T47D (cell line): ENCODE data around the gene FARS2.

Experiments
- DNase-seq, 2 experiments: peaks; one replicate each; pipeline versions ENCODE4 v3.0.0 to v3.0.0-alpha.2; 2011 to 2012; ENCODE audit warnings: low read depth in 1 of 2, low spot score in 1 of 2
- JUND ChIP-seq: IDR thresholded peaks from 2 replicates; pipeline ENCODE4 v1.6.1; 2012; ENCODE audit warnings: low read depth
- in situ Hi-C: cut with HindIII; loops from 2 replicates; pipeline ENCODE4 v1.10.0; 2016; ENCODE audit warnings: low sequenced_read_pairs, low pct_unique_long_range_greater_than_20kb

The FARS2 gene

GRCh38 chr6:5416250-5416649 lies 154.9 kb downstream of the FARS2 start:
- in situ Hi-C loops = no loop called here
- DNase-seq = no peak
- no peak for TF ChIP-seq JUND

GRCh38 chr6:5422321-5422915 lies 161.1 kb downstream of the FARS2 start:
- TF ChIP-seq JUND = no peak
- in situ Hi-C loops = no loop called here
- DNase-seq = peak; percentile 2 to 64

- no peak for TF ChIP-seq JUND
- DNase-seq = no peak
- in situ Hi-C loops = no loop called here
These were observed 161.9 kb downstream of the FARS2 start for GRCh38 chr6:5423251-5423650.

- in situ Hi-C loops = no loop called here
- no peak for DNase-seq
- TF ChIP-seq JUND = no peak
These were observed 163.4 kb downstream of the FARS2 start for GRCh38 chr6:5424726-5425125.

- no peak for TF ChIP-seq JUND
- no peak for DNase-seq
- in situ Hi-C loops = no loop called here
These were observed 164.0 kb downstream of the FARS2 start for GRCh38 chr6:5425267-5425666.

GRCh38 chr6:5425797-5426196 lies 164.5 kb downstream of the FARS2 start:
- in situ Hi-C loops = no loop called here

GRCh38 chr6:5427586-5427985 lies 166.3 kb downstream of the FARS2 start:
- no peak for TF ChIP-seq JUND
- no peak for DNase-seq
- in situ Hi-C loops = no loop called here

More at GRCh38 chr6:5425797-5426196, 164.5 kb downstream of the FARS2 start:
- no peak for DNase-seq
- no peak for TF ChIP-seq JUND

GRCh38 chr6:5433324-5433723 lies 172.0 kb downstream of the FARS2 start:
- in situ Hi-C loops = no loop called here
- no peak for TF ChIP-seq JUND
- no peak for DNase-seq

GRCh38 chr6:5435449-5435848 lies 174.1 kb downstream of the FARS2 start:
- no peak for TF ChIP-seq JUND
- no peak for DNase-seq
- in situ Hi-C loops = no loop called here

- in situ Hi-C loops = no loop called here
- no peak for TF ChIP-seq JUND
- no peak for DNase-seq
These were observed 177.7 kb downstream of the FARS2 start for GRCh38 chr6:5438922-5439584.

- no peak for TF ChIP-seq JUND
- in situ Hi-C loops = no loop called here
- peak in 1 of 2 experiments; percentile 36 for DNase-seq
These were observed 178.4 kb downstream of the FARS2 start for GRCh38 chr6:5439749-5440148.

GRCh38 chr6:5442319-5442718 lies 181.0 kb downstream of the FARS2 start:
- DNase-seq = no peak
- in situ Hi-C loops = no loop called here
- no peak for TF ChIP-seq JUND

GRCh38 chr6:5442916-5443315 lies 181.6 kb downstream of the FARS2 start:
- in situ Hi-C loops = no loop called here
- no peak for TF ChIP-seq JUND
- DNase-seq = no peak

GRCh38 chr6:5443491-5443890 lies 182.2 kb downstream of the FARS2 start:
- in situ Hi-C loops = no loop called here
- no peak for TF ChIP-seq JUND
- DNase-seq = no peak
